HEK293 (cell line): ENCODE results near the gene MAF.

ENCODE experiments used
- CTCF ChIA-PET: fragments of 350-600 bp; formaldehyde crosslinking; extraction: SDS; loops from one replicate; lab custom pipeline; 2021; ENCODE audit warnings: antibody characterized with exemption; lab: Yijun Ruan, JAX
- POLR2A ChIA-PET: fragments of 300-600 bp; formaldehyde crosslinking; extraction: SDS; loops from one replicate; lab custom pipeline; 2020; ENCODE audit warnings: antibody characterized with exemption, inconsistent platforms; lab: Yijun Ruan, JAX
- H3K27ac ChIP-seq: fragments of 200-500 bp; sonication (Bioruptor generic); 2 replicates; pipeline ENCODE4 v1.5.1; 2014; ENCODE audit warnings: low read depth, low read length, control low read depth, inconsistent platforms; ENCODE audit errors: extremely low read depth
- H3K36me3 ChIP-seq, 2 experiments: fragments of 200-500 bp in 1 of 2; sonication (Bioruptor generic) in 1 of 2; 1 replicate in 1 of 2; 2 replicates in 1 of 2; pipeline ENCODE4 v1.5.1; 2014 to 2017; ENCODE audit warnings: inconsistent platforms in 2 of 2, low read length in 2 of 2; ENCODE audit not compliant: control insufficient read depth in 2 of 2, insufficient read depth in 1 of 2
- H3K4me1 ChIP-seq: fragments of 200-500 bp; sonication (Bioruptor generic); 2 replicates; pipeline ENCODE4 v1.5.1; 2014; ENCODE audit warnings: mild to moderate bottlenecking, low read length, inconsistent platforms; ENCODE audit not compliant: control insufficient read depth, insufficient read depth
- H3K4me3 ChIP-seq: 2 replicates; pipeline ENCODE4 v1.5.1; 2011; ENCODE audit warnings: low read depth, mild to moderate bottlenecking, control low read depth, low read length, moderate library complexity
- H3K9me3 ChIP-seq: fragments of 200-500 bp; sonication (Bioruptor generic); 2 replicates; pipeline ENCODE4 v1.5.1; 2014; ENCODE audit warnings: low read depth, low read length, inconsistent platforms; ENCODE audit not compliant: control insufficient read depth, insufficient read depth
- ELK4 ChIP-seq: IDR thresholded peaks from 2 replicates; pipeline ENCODE4 v1.6.1; 2011; ENCODE audit warnings: mild to moderate bottlenecking, low read depth, low read length, borderline replicate concordance
- FEZF1 ChIP-seq: fragments of 450-650 bp; formaldehyde crosslinking; IDR thresholded peaks from 2 replicates; pipeline ENCODE4 v1.5.1; 2016; ENCODE audit warnings: missing biosample characterization, missing genetic modification characterization
- HIC1 ChIP-seq: fragments of 450-650 bp; formaldehyde crosslinking; IDR thresholded peaks from 2 replicates; pipeline ENCODE4 v1.5.1; 2016; ENCODE audit warnings: missing biosample characterization, missing genetic modification characterization
- MEIS1 ChIP-seq: sonication (generic); formaldehyde crosslinking; IDR thresholded peaks from 2 replicates; pipeline ENCODE4 v1.8.1; 2022; ENCODE audit warnings: missing genetic modification reagents, mild to moderate bottlenecking, borderline replicate concordance
- OVOL3 ChIP-seq: fragments of 450-650 bp; formaldehyde crosslinking; IDR thresholded peaks from 2 replicates; pipeline ENCODE4 v1.5.1; 2016; ENCODE audit warnings: missing biosample characterization, missing genetic modification characterization
- PRDM1 ChIP-seq: fragments of 450-650 bp; formaldehyde crosslinking; IDR thresholded peaks from 2 replicates; pipeline ENCODE4; 2016; ENCODE audit warnings: missing biosample characterization, missing genetic modification characterization
- ZBTB6 ChIP-seq: fragments of 450-650 bp; formaldehyde crosslinking; IDR thresholded peaks from 2 replicates; pipeline ENCODE4 v1.5.1; 2017; ENCODE audit warnings: missing biosample characterization, missing genetic modification characterization
- ZFHX2 ChIP-seq: fragments of 450-650 bp; formaldehyde crosslinking; conservative IDR thresholded peaks from 2 replicates; pipeline ENCODE4 v1.5.1; 2016; ENCODE audit warnings: missing biosample characterization, missing genetic modification characterization
- ZNF202 ChIP-seq: fragments of 450-650 bp; formaldehyde crosslinking; IDR thresholded peaks from 2 replicates; pipeline ENCODE4 v1.5.1; 2016; ENCODE audit warnings: missing biosample characterization, missing genetic modification characterization, borderline replicate concordance
- ZNF274 ChIP-seq, 2 experiments: fragments of 200-500 bp in 1 of 2; fragments of 450-650 bp in 1 of 2; sonication (Bioruptor generic) in 1 of 2; formaldehyde crosslinking in 1 of 2; IDR thresholded peaks; 2 replicates each; pipeline versions ENCODE4 v1.5.1 to v1.6.1; 2014 to 2016; ENCODE audit warnings: borderline replicate concordance in 1 of 2, inconsistent platforms in 1 of 2, low read length in 1 of 2, missing biosample characterization in 1 of 2, missing genetic modification characterization in 1 of 2
- ZNF335 ChIP-seq: fragments of 450-650 bp; formaldehyde crosslinking; conservative IDR thresholded peaks from 2 replicates; pipeline ENCODE4 v1.5.1; 2016; ENCODE audit warnings: missing biosample characterization, missing genetic modification characterization
- ZNF398 ChIP-seq: fragments of 450-650 bp; formaldehyde crosslinking; IDR thresholded peaks from 2 replicates; pipeline ENCODE4 v1.5.1; 2017; ENCODE audit warnings: missing biosample characterization, missing genetic modification characterization
- ZNF747 ChIP-seq: fragments of 450-650 bp; formaldehyde crosslinking; IDR thresholded peaks from 2 replicates; pipeline ENCODE4 v1.5.1; 2016; ENCODE audit warnings: missing biosample characterization, missing genetic modification characterization
- ZNF76 ChIP-seq: fragments of 450-650 bp; formaldehyde crosslinking; IDR thresholded peaks from 2 replicates; pipeline ENCODE4; 2016; ENCODE audit warnings: low read depth, missing biosample characterization, missing genetic modification characterization, borderline replicate concordance
- ZNF768 ChIP-seq: fragments of 450-650 bp; formaldehyde crosslinking; IDR thresholded peaks from 2 replicates; pipeline ENCODE4 v1.5.1; 2018; ENCODE audit warnings: missing biosample characterization, mild to moderate bottlenecking, missing genetic modification characterization

MAF gene

GRCh38 chr16:79644971-79645667 is 44.6 kb upstream of the MAF start:
- H3K9me3 ChIP-seq = no peaks in the 10 kb centered on the region
- no peak overlapping the region for H3K4me3 ChIP-seq
- TF ChIP-seq MEIS1 (CRISPR knock-in tag) = no peak
- TF ChIP-seq ZNF768 (tag by site-specific recombination) = no peak
- no peak for TF ChIP-seq ELK4
- no peak for TF ChIP-seq ZNF76
- peak; percentile 28; the same call in 1 of the 2 replicates for TF ChIP-seq ZNF335 (tag by site-specific recombination)
- TF ChIP-seq ZFHX2 = peak; percentile 41
- no peak for TF ChIP-seq HIC1 (tag by site-specific recombination)
- TF ChIP-seq ZNF274 (IDR thresholded peaks at IDR 0.05; ENCODE audit: low read length) = no peak
- no peak for TF ChIP-seq ZNF274 (tag by site-specific recombination; IDR thresholded peaks at IDR 0.05; ENCODE audit: borderline replicate concordance)
- TF ChIP-seq ZNF398 (tag by site-specific recombination) = peak; percentile 86
- no peak for TF ChIP-seq OVOL3 (tag by site-specific recombination)
- TF ChIP-seq ZNF202 (tag by site-specific recombination) = no peak
- peaks cover 7% of the 10 kb centered on the region for H3K4me1 ChIP-seq
- H3K36me3 ChIP-seq = no peaks in the 10 kb centered on the region
- H3K27ac ChIP-seq = no peak overlapping the region
- CTCF ChIA-PET = no interaction called here
- POLR2A ChIA-PET = no interaction called here

GRCh38 chr16:79642652-79643051 is 42.1 kb upstream of the MAF start:
- H3K27ac ChIP-seq = no peak overlapping the region
- no peaks in the 10 kb centered on the region for H3K36me3 ChIP-seq
- CTCF ChIA-PET = interaction anchor here (0.8 to 1.1 kb wide), 2 partner anchors 10 to 13 kb away, joined by 3 read pairs; no protein-coding TSS in a partner anchor
- POLR2A ChIA-PET = no interaction called here
- no peaks in the 10 kb centered on the region for H3K9me3 ChIP-seq
- peaks cover 7% of the 10 kb centered on the region for H3K4me1 ChIP-seq
- peak; percentile 74 for TF ChIP-seq PRDM1 (tag by site-specific recombination)
- TF ChIP-seq ZNF747 (tag by site-specific recombination) = no peak
- no peak overlapping the region for H3K4me3 ChIP-seq

GRCh38 chr16:79640513-79641360 is 40.2 kb upstream of the MAF start:
- POLR2A ChIA-PET = interaction anchor here (0.6 kb wide), 1 partner anchor 241 kb away, joined by 3 read pairs; no protein-coding TSS in a partner anchor
- Histone ChIP-seq H3K4me3 (no peak overlapping the region), H3K4me1 (peaks cover 7% of the 10 kb centered on the region), H3K27ac (peak overlapping the region; percentile 59; the same call in 1 of the 2 replicates), H3K9me3 (no peaks in the 10 kb centered on the region), H3K36me3 (no peaks in the 10 kb centered on the region)
- TF ChIP-seq FEZF1 (tag by site-specific recombination) (peak; percentile 6; the same call in 1 of the 2 replicates), ZNF398 (tag by site-specific recombination) (peak; percentile 84), ZBTB6 (tag by site-specific recombination) (no peak)
- TF ChIP-seq, all 188 proteins: peak for 2
- CTCF ChIA-PET = no interaction called here
